Stimulated activated CD4-positive, alpha-beta T cell treated with anti-CD3 and anti-CD28 coated beads, TNF-alpha, amount 100 ng/mL, for 48 hours (primary cell): ENCODE data around the gene ZMAT5.

ENCODE experiments used
- DNase-seq, 3 donors: peaks; one replicate each; pipeline ENCODE4 v3.0.0-alpha.2; 2020; ENCODE audit warnings: low read depth in 3 of 3

The ZMAT5 gene

GRCh38 chr22:29689206-29689879, 77.5 kb downstream of the ZMAT5 start:
- no peak for DNase-seq

GRCh38 chr22:29684244-29684643, 82.6 kb downstream of the ZMAT5 start:
- DNase-seq = no peak

GRCh38 chr22:29683536-29683935, 83.3 kb downstream of the ZMAT5 start:
- DNase-seq = no peak
